Caco-2 (cell line): Measurements from ENCODE around the gene WDR75. TPM values are rescaled to one million over a fixed set of nuclear protein-coding genes. Genes with fewer than 3 reads are reported as not detected.

ENCODE experiments used
- BruUV-seq: library from RNA; stranded (reverse); fragments of 400-500 nt; replicated peaks from 2 replicates; lab custom pipeline; 2021; lab: Mats Ljungman, UMichigan
- CTCF ChIA-PET: fragments of 300-600 bp; sonication (Branson Sonifier 250); formaldehyde crosslinking; loops from one replicate; lab custom pipeline; 2022; ENCODE audit warnings: antibody characterized with exemption; lab: Charles Lee
- POLR2A ChIA-PET: fragments of 300-600 bp; sonication (Branson Sonifier 250); formaldehyde crosslinking; loops from one replicate; lab custom pipeline; 2022; ENCODE audit warnings: antibody characterized with exemption; lab: Charles Lee
- DNase-seq, 2 experiments: peaks; one replicate each; pipeline versions ENCODE4 v3.0.0 to v3.0.0-alpha.2; 2020 to 2022
- H3K27me3 ChIP-seq: replicated peaks from 2 replicates; pipeline ENCODE4 v1.6.0; 2011; ENCODE audit warnings: low read length; ENCODE audit not compliant: control insufficient read depth, insufficient read depth
- H3K36me3 ChIP-seq: 2 replicates; pipeline ENCODE4 v1.5.1; 2011; ENCODE audit warnings: low read length; ENCODE audit not compliant: control insufficient read depth, insufficient read depth
- H3K4me1 ChIP-seq: fragments of 250-450 bp; sonication (Bioruptor Pico); 2 replicates; pipeline ENCODE4 v1.5.1; 2020; ENCODE audit warnings: mild to moderate bottlenecking
- H3K4me3 ChIP-seq: 2 replicates; pipeline ENCODE4 v1.5.1; 2011; ENCODE audit warnings: low read depth, mild to moderate bottlenecking, control low read depth, low read length
- H3K9me3 ChIP-seq: fragments of 250-450 bp; sonication (Bioruptor Pico); 2 replicates; pipeline ENCODE4 v1.5.1; 2020; ENCODE audit warnings: mild to moderate bottlenecking, moderate library complexity
- H3K27ac Mint-ChIP-seq: one replicate; pipeline ENCODE4 v1.8.0; 2022; ENCODE audit warnings: mixed read lengths; ENCODE audit not compliant: unreplicated experiment
- H3K27me3 Mint-ChIP-seq: one replicate; pipeline ENCODE4 v1.8.0; 2022; ENCODE audit warnings: mixed read lengths; ENCODE audit not compliant: insufficient read depth, unreplicated experiment
- H3K36me3 Mint-ChIP-seq: one replicate; pipeline ENCODE4 v1.8.0; 2022; ENCODE audit warnings: mild to moderate bottlenecking, mixed read lengths; ENCODE audit not compliant: insufficient read depth, unreplicated experiment
- H3K4me1 Mint-ChIP-seq: one replicate; pipeline ENCODE4 v1.8.0; 2022; ENCODE audit warnings: low read depth, mixed read lengths; ENCODE audit not compliant: unreplicated experiment
- H3K4me3 Mint-ChIP-seq: one replicate; pipeline ENCODE4 v1.8.0; 2022; ENCODE audit warnings: mild to moderate bottlenecking, moderate library complexity, mixed read lengths; ENCODE audit not compliant: unreplicated experiment
- H3K9me3 Mint-ChIP-seq: one replicate; pipeline ENCODE4 v1.8.0; 2022; ENCODE audit warnings: mixed read lengths; ENCODE audit not compliant: unreplicated experiment
- CTCF ChIP-seq, 2 experiments: fragments of 200-600 bp in 1 of 2; IDR thresholded peaks; 1 replicate in 1 of 2; 2 replicates in 1 of 2; pipeline versions ENCODE4 v1.5.1 to v1.8.0; 2011 to 2022; ENCODE audit warnings: antibody characterized with exemption in 1 of 2, control low read depth in 1 of 2, inconsistent platforms in 1 of 2, low read depth in 1 of 2, low read length in 1 of 2, mild to moderate bottlenecking in 1 of 2, moderate library complexity in 1 of 2; ENCODE audit not compliant: insufficient read depth in 1 of 2, severe bottlenecking in 1 of 2, unreplicated experiment in 1 of 2
- intact Hi-C: fragments of 100-400 bp; cut with micrococcal nuclease; formaldehyde crosslinking; loops from one replicate; pipeline ENCODE4 v1.10.0; 2022; ENCODE audit not compliant: unreplicated experiment
- total RNA-seq: library from RNA; stranded (reverse); gene quantifications from 2 replicates; pipeline ENCODE4 v1.2.3, GENCODE V29; 2022

The WDR75 gene
- total RNA-seq, 1 experiment from 2014 or later = 50.2 TPM

- DNase-seq = peak; percentile 23 to 62
- POLR2A ChIA-PET = no interaction called here
These were observed 42.9 kb downstream of the WDR75 start for GRCh38 chr2:189483980-189484740.

GRCh38 chr2:189485146-189485545 is 43.9 kb downstream of the WDR75 start:
- Mint-ChIP-seq H3K4me3 (no peak overlapping the region), H3K36me3 (no peaks in the 10 kb centered on the region), H3K9me3 (no peaks in the 10 kb centered on the region), H3K4me1 (peaks cover 8% of the 10 kb centered on the region), H3K27ac (no peak overlapping the region), H3K27me3 (no peaks in the 10 kb centered on the region)
- H3K9me3 ChIP-seq = no peaks in the 10 kb centered on the region
- ChIA-PET CTCF (interaction anchor here (0.7 kb wide), 1 partner anchor 21 kb away, joined by 3 read pairs; no protein-coding TSS in a partner anchor), POLR2A (no interaction called here)
- no peaks in the 10 kb centered on the region for H3K36me3 ChIP-seq
- no peak for DNase-seq
- BruUV-seq = no TSS peak
- no peaks in the 10 kb centered on the region for H3K27me3 ChIP-seq
- intact Hi-C loops = no loop called here
- no peak overlapping the region for H3K4me3 ChIP-seq
- H3K4me1 ChIP-seq = peaks cover 20% of the 10 kb centered on the region
- no peak for TF ChIP-seq CTCF (IDR thresholded peaks at IDR 0.05; ENCODE audit: insufficient read depth in 1 of 2, low read depth in 1 of 2, low read length in 1 of 2, severe bottlenecking in 1 of 2, unreplicated experiment in 1 of 2)

More at GRCh38 chr2:189483980-189484740, 42.9 kb downstream of the WDR75 start:
- CTCF ChIA-PET = no interaction called here
- Mint-ChIP-seq H3K4me3 (no peak overlapping the region), H3K27ac (no peak overlapping the region), H3K9me3 (no peaks in the 10 kb centered on the region), H3K36me3 (no peaks in the 10 kb centered on the region), H3K27me3 (no peaks in the 10 kb centered on the region), H3K4me1 (peaks cover 8% of the 10 kb centered on the region)
- BruUV-seq = no TSS peak
- H3K9me3 ChIP-seq = no peaks in the 10 kb centered on the region
- no peak overlapping the region for H3K4me3 ChIP-seq
- no peaks in the 10 kb centered on the region for H3K27me3 ChIP-seq
- peaks cover 20% of the 10 kb centered on the region for H3K4me1 ChIP-seq
- H3K36me3 ChIP-seq = no peaks in the 10 kb centered on the region
- intact Hi-C loops = no loop called here
- TF ChIP-seq CTCF (IDR thresholded peaks at IDR 0.05; ENCODE audit: insufficient read depth in 1 of 2, low read depth in 1 of 2, low read length in 1 of 2, severe bottlenecking in 1 of 2, unreplicated experiment in 1 of 2) = no peak

GRCh38 chr2:189486237-189486770 is 45.0 kb downstream of the WDR75 start:
- no peak for DNase-seq
- intact Hi-C loops = no loop called here
- H3K4me1 ChIP-seq = peaks cover 20% of the 10 kb centered on the region
- Mint-ChIP-seq H3K9me3 (no peaks in the 10 kb centered on the region), H3K4me3 (no peak overlapping the region), H3K36me3 (no peaks in the 10 kb centered on the region), H3K27ac (no peak overlapping the region), H3K27me3 (no peaks in the 10 kb centered on the region), H3K4me1 (peaks cover 8% of the 10 kb centered on the region)
- H3K27me3 ChIP-seq = no peaks in the 10 kb centered on the region
- CTCF ChIA-PET = no interaction called here
- BruUV-seq = no TSS peak
- no peak for TF ChIP-seq CTCF (IDR thresholded peaks at IDR 0.05; ENCODE audit: insufficient read depth in 1 of 2, low read depth in 1 of 2, low read length in 1 of 2, severe bottlenecking in 1 of 2, unreplicated experiment in 1 of 2)
- H3K36me3 ChIP-seq = no peaks in the 10 kb centered on the region
- no peaks in the 10 kb centered on the region for H3K9me3 ChIP-seq
- H3K4me3 ChIP-seq = no peak overlapping the region
- POLR2A ChIA-PET = interaction anchor here (1.1 kb wide), 1 partner anchor 94 kb away, joined by 3 read pairs; the partner anchor contains the start of gene SLC40A1
